NCI-H446 (cell line): Measurements from ENCODE around the gene CCDC106.

Source experiments
- DNase-seq, 2 experiments: peaks; one replicate each; lab custom pipeline; 2025; lab: John Stamatoyannopoulos, UW

The CCDC106 gene

GRCh38 chr19:55668603-55669348 lies 20.8 kb downstream of the CCDC106 start:
- DNase-seq, result no peak

DNA sequence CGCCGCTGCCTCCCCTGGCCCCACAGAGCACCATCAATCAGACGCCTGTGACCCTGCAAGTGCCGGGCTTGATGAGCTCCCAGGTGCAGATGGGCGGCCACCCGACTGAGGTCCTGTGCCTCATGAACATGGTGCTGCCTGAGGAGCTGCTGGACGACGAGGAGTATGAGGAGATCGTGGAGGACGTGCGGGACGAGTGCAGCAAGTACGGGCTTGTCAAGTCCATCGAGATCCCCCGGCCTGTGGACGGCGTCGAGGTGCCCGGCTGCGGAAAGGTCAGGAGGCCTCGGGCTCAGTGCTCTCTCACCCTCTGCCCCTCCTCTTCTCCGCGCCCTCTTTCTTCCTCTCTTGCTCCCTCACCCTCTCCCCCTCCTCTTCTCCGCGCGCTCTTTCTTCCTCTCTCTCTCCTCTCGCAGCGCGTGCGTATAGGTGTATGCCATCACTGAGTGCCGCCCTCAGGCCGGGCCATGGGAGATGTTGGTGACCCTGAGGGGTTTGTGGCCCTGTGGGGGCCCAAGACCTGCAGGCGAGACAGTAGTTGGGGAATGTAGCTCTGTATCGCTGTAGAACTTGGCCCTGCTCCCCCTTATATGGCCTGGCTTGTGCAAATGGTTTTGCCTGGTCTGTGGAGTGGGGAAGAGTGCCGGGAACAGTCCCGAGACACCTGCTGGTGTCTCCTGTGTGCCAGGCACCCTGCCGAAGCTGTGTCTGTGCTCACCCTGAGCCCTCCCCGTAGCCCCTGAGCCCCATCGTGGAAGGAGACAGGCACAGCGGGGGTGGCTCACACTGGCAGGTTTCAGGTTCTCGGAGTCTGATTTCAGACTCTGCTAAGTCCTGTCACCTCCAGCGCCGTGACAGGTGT lies 21.6 kb downstream of the CCDC106 start:
- DNase-seq, result no peak

DNA sequence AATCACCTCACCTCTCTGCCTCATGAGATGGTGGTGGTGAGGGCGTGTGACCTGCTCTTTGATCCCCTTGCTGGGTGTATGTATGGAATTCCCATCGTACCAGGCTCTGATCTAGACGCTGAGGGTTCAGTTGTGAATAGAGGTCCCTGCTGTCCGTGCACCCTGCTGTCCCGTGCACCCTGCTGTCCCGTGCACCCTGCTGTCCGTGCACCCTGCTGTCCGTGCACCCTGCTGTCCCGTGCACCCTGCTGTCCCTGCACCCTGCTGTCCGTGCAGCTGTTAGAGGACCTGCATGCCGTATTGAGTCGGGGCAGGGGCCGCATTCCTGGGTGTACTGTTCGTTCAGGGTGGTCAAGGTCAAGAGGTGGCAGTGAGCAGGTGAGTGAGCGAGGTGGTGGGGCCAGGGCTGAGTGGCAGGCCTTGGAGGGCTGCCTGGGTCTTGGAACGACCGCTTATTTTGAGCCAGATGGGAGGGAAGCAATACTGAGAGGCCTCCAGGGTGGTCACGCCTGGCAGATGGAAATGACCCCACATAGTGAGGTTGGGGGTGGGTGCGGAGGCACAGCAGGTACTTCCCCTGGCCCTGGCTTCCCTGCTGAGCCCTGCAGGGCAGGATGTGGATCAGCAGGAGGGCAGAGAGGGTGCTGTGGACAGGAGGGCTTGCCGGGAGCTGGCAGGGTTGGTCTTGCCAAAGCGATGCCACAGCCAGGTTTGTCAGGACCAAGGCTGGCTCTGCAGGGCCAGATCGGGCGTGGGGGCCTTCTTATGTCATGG lies 22.5 kb downstream of the CCDC106 start:
- DNase-seq, result peak in 1 of 2 experiments; percentile 10

GRCh38 chr19:55671054-55671378 lies 23.0 kb downstream of the CCDC106 start:
- no peak for DNase-seq

GRCh38 chr19:55672418-55672817 lies 24.4 kb downstream of the CCDC106 start:
- no peak for DNase-seq

DNA sequence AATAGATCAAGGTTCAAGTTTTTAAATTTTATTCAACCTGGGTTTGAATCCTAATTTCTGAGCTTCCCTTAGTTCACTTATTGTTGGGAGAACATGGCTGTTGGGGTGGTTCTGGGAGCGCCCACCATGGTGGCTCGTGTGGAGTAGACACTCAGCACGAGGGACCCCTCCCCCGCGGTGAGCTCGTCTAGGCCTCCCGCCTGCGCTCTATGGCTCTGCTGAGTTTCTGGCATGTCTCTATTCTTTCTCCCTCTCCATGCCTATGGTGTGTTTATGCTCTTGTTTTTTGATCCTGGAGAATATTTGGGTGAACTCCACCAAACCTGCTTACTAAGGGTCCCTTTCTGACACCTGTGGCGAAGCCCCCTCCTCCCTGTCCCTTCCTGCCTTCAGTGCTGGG lies 25.5 kb downstream of the CCDC106 start:
- no peak for DNase-seq

GRCh38 chr19:55673889-55674288 lies 25.9 kb downstream of the CCDC106 start:
- DNase-seq, result no peak

DNA sequence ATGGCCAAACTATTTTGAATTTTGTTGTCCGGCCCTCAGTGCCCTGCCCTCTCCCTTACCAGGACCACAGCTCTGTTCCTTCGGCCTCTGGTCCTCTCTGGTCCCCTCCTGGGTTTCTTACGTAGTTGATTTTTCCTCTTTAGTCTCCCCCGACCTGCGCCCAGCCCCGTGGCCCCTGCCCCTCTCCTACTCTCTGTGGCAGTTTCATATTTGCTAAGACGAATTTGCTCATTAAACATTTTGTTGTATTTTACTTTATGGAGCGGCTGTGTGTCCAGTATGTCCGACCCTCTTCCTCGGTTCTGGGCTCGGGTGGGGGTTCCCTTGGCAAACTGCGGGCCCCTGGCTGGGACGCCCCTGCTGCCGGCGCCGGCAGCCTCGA lies 26.4 kb downstream of the CCDC106 start:
- no peak for DNase-seq

- peak; percentile 97 to 99 for DNase-seq
These were observed 27.0 kb downstream of the CCDC106 start, which contains the start of gene EPN1 for GRCh38 chr19:55674841-55675660. Gene EPN1 (plus strand): TSS chr19:55675226. CDS start chr19:55678628, 3,402 bp downstream.

- no peak for DNase-seq
These were observed 27.8 kb downstream of the CCDC106 start for GRCh38 chr19:55675661-55676354.

DNA sequence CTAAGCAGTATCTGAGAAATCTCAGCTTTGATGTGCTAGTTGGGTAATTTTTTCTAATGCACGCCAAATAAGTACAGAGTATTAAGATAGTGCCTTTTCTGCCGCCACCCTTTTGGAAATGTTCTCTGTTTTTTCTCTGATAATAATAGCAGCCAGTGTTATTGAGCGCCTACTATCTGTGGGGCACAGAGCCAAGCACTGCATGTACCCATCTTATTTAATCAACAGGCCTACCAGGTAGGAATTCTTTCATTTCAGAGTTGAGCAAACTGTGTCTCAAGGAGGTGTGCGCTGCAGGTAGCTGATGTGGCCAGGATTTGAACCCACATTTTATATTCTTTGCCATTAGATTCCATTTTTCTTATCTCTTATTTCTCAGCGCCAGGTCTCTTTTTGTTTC lies 28.4 kb downstream of the CCDC106 start:
- DNase-seq, result no peak

- DNase-seq, result no peak
These were observed 29.0 kb downstream of the CCDC106 start for GRCh38 chr19:55676889-55677505.

DNA sequence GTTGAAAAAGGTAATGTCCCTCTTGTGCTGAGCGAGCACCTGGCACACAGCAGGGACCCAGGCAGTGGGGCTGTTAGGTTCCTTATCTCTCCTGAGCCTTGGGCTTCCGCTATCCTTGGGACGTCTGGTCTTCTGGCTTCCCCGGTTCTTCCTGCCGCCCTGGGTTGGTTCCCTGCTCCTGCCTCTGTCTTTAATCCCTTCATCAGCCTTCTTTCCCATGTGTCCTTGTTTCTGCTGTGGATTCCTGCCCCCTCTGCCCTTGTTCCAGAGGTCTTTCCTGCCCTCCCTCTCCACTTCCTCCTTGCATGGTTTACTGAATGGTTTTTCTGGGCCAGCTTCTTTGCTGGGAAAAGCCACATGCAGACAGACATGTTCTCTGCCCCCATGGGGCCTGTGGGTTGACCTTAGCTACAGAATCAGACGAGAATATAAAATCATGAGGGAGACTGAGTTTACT lies 29.6 kb downstream of the CCDC106 start:
- no peak for DNase-seq

- no peak for DNase-seq
These were observed 30.2 kb downstream of the CCDC106 start for GRCh38 chr19:55678121-55678671.

DNA sequence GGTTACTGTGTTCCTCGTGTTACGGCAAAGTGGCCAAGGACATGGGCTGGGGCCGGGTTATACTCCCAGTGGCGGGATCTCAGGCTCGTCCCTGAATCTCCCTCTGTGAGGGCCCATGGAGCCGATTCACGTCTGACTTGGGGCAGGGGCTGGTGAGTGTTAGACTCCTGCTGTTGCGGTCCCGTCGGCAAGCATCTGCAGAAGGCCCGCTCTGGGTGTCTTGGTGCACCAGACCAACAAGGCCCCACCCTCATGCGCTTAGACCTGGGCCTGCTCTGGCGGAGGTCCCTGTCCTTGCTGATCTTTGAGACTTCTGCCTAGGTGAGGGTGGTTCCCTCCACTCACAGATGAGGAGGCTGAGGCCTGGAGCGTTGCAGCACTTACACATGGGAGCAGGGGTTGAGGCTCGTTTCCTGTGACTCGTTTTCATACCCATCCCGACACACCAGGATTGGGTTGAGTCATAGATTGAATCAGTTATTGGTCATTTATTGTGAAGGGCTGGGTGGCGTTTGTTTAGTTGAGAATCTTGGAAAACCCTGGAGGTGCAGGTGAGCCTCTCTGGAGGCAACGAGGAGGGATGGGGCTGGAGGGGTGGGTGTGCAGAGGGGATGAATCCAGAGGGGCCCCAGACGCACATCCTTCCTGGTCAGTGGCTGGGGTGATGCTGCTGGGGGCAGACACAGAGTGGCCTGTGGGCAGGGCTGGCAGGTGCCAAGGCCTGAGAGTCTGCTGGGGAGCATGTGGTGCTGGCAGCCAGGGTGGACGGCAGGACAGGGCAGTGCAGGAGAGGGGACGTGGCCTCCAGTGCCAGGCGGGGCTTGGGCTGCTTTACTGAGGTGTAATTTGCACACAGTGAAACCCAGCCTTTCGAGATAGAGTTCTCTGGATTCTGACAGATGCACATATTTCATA lies 31.6 kb downstream of the CCDC106 start:
- no peak for DNase-seq

GRCh38 chr19:55680339-55681130 lies 32.5 kb downstream of the CCDC106 start:
- no peak for DNase-seq

GRCh38 chr19:55681131-55682092 lies 33.4 kb downstream of the CCDC106 start:
- no peak for DNase-seq
